Mucosa of gallbladder (tissue), 1 donor: ENCODE measurements around the gene TRABD. TPM values are rescaled to one million over a fixed set of nuclear protein-coding genes. Genes with fewer than 3 reads are reported as not detected.
"Not testable (repeated sequence)": the region's sequence is repeated elsewhere in the genome, so short reads cannot be mapped to it uniquely, and the experiment has no call there.

Experiments
- DNase-seq: peaks from one replicate; pipeline ENCODE4 v3.0.0-alpha.2; 2020; ENCODE audit warnings: low spot score
- total RNA-seq: library from RNA; stranded (reverse); gene quantifications from one replicate; pipeline ENCODE4 v1.2.1, GENCODE V29; 2021
- donor health status: DM: no; HTN: no; CAD: no.

Gene TRABD
- total RNA-seq, 1 donor from 2014 or later = 55.1 TPM

- DNase-seq = no peak
Measured at GRCh38 chr22:50201191-50202129, 15.7 kb downstream of the TRABD start.

GRCh38 chr22:50202130-50202666 is 16.5 kb downstream of the TRABD start:
- no peak for DNase-seq

- no peak for DNase-seq
Measured at GRCh38 chr22:50203288-50203687, 17.6 kb downstream of the TRABD start.

- no peak for DNase-seq
Measured at GRCh38 chr22:50204571-50204970, 18.9 kb downstream of the TRABD start.

- not testable (repeated sequence) for DNase-seq
Measured at GRCh38 chr22:50204998-50205397, 19.3 kb downstream of the TRABD start.

GRCh38 chr22:50205781-50206569 is 20.3 kb downstream of the TRABD start:
- DNase-seq = no peak

GRCh38 chr22:50206599-50206998 is 20.9 kb downstream of the TRABD start:
- no peak for DNase-seq

- no peak for DNase-seq
Measured at GRCh38 chr22:50207383-50208140, 21.8 kb downstream of the TRABD start.

- no peak for DNase-seq
Measured at GRCh38 chr22:50208430-50208938, 22.8 kb downstream of the TRABD start.

GRCh38 chr22:50208939-50209892 is 23.5 kb downstream of the TRABD start:
- no peak for DNase-seq

GRCh38 chr22:50209893-50210292 is 24.2 kb downstream of the TRABD start:
- peak; percentile 66 for DNase-seq

GRCh38 chr22:50210378-50211139 is 24.8 kb downstream of the TRABD start:
- DNase-seq = no peak

GRCh38 chr22:50211147-50211546 is 25.4 kb downstream of the TRABD start:
- no peak for DNase-seq

GRCh38 chr22:50213263-50213662 is 27.6 kb downstream of the TRABD start:
- DNase-seq = no peak

- DNase-seq = no peak
Measured at GRCh38 chr22:50215297-50216054, 29.8 kb downstream of the TRABD start.

- no peak for DNase-seq
Measured at GRCh38 chr22:50216055-50216683, 30.5 kb downstream of the TRABD start.

- DNase-seq = no peak
Measured at GRCh38 chr22:50216684-50217520, 31.2 kb downstream of the TRABD start.
